Psoas muscle (tissue), 8 donors: ENCODE results near the gene MYCL. TPM values are rescaled to one million over a fixed set of nuclear protein-coding genes. Genes with fewer than 3 reads are reported as not detected.

ENCODE experiments used
- ATAC-seq, 4 donors: fragments of 200-7000 bp; cut with Tn5 transposase; one replicate each; pipeline ENCODE4 v1.9.1; 2020; ENCODE audit warnings: moderate library complexity in 3 of 4, mild to moderate bottlenecking in 2 of 4
- DNase-seq, 2 donors: peaks; one replicate each; pipeline ENCODE4 v3.0.0-alpha.2; 2020
- H3K27ac ChIP-seq: fragments of 200-600 bp; one replicate; pipeline ENCODE4 v1.8.0; 2022
- H3K27me3 ChIP-seq, 3 donors: fragments of 200-600 bp in 1 of 3; one replicate each; pipeline versions ENCODE4 v1.6.1 to v1.8.0; 2013 to 2022; ENCODE audit warnings: low read length in 2 of 3, mild to moderate bottlenecking in 2 of 3, moderate library complexity in 1 of 3; ENCODE audit not compliant: insufficient read depth in 3 of 3
- H3K36me3 ChIP-seq, 2 donors: fragments of 200-600 bp in 1 of 2; one replicate each; pipeline versions ENCODE4 v1.6.1 to v1.8.0; 2013 to 2022; ENCODE audit warnings: low read depth in 1 of 2, mild to moderate bottlenecking in 1 of 2, moderate library complexity in 1 of 2; ENCODE audit not compliant: insufficient read depth in 1 of 2
- H3K4me1 ChIP-seq: fragments of 200-600 bp; one replicate; pipeline ENCODE4 v1.8.0; 2022
- H3K4me3 ChIP-seq: fragments of 200-600 bp; one replicate; pipeline ENCODE4 v1.8.0; 2022; ENCODE audit warnings: mild to moderate bottlenecking
- H3K9me3 ChIP-seq: fragments of 200-600 bp; one replicate; pipeline ENCODE4 v1.8.0; 2022
- WGBS, 3 donors: extraction: QIAGEN DNeasy Blood & Tissue Kit; methylation state at CpG; one replicate each; pipeline versions ENCODE4 v1.1.6 to v1.1.7; 2013; 5-methylcytosine and 5-hydroxymethylcytosine counted together
- intact Hi-C, 2 donors: fragments of 100-400 bp; cut with DNase I; formaldehyde crosslinking; loops; one replicate each; pipeline versions ENCODE4 v1.11.0 to v1.14.2; 2022
- polyA plus RNA-seq, 3 donors: library from polyadenylated mRNA; stranded (reverse); fragments of 200-250 nt; gene quantifications; one replicate each; pipeline ENCODE4 v1.2.3, GENCODE V29; 2013
- total RNA-seq, 4 donors: library from RNA; stranded (reverse); fragmentation: NEBNext Ultra II Directional in 2 of 4; extraction: Animal tissue kit (Norgen Biotek cat#: 25700) in 2 of 4; gene quantifications; one replicate each; pipeline versions ENCODE4 v1.2.1 to v1.2.4, GENCODE V29; 2021 to 2023
- TF ChIP-seq, protein P1 (sequence below): fragments of 200-600 bp; IDR thresholded peaks from one replicate; pipeline ENCODE4 v1.8.0; 2022; ENCODE audit warnings: antibody characterized with exemption
- donor health status: healthy with polysubstance abuse.
- donor health status: DM: no; HTN: no; CAD: no; lungs with moderate emphysema.
- donor health status: Bipolar disorder and iron deficiency.
- donor health status: healthy.
- donor health status: DM: yes; HTN: yes; CAD: no.
- donor health status: DM: no; HTN: no; CAD: no.
- donor health status: DM: no; HTN: no; CAD: no.
- donor health status: DM: yes; HTN: yes; CAD: no.

The MYCL gene
- total and polyA plus RNA-seq, 7 donors: 0.10 to 1.7 (median 0.20) TPM

DNA sequence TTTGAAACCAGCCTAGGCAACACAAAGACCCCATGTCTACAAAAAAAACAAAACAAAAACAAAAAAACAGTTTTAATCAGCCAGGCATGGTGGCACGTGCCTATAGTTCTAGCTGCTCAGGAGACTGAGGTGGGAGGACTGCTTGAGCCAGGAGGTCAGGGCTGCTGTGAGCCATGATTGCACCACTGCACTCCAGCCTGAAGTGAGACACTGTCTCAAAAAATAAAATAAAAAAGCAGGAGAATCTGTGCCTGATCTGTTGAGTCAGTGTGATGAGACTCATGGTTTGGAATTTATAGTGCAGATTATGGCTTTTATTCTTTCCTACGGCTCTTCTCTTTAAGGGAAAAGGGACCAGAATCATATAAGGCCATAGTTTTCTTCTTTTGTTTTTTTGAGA is 35.0 kb downstream of the MYCL start:
- H3K36me3 ChIP-seq: no peaks in the 10 kb centered on the region
- no peak overlapping the region for H3K27ac ChIP-seq
- ATAC-seq (no peak), DNase-seq (no peak)
- intact Hi-C loops: no loop called here
- no peaks in the 10 kb centered on the region for H3K27me3 ChIP-seq
- H3K4me3 ChIP-seq: no peak overlapping the region
- H3K4me1 ChIP-seq: no peaks in the 10 kb centered on the region
- TF ChIP-seq, protein P1, sequence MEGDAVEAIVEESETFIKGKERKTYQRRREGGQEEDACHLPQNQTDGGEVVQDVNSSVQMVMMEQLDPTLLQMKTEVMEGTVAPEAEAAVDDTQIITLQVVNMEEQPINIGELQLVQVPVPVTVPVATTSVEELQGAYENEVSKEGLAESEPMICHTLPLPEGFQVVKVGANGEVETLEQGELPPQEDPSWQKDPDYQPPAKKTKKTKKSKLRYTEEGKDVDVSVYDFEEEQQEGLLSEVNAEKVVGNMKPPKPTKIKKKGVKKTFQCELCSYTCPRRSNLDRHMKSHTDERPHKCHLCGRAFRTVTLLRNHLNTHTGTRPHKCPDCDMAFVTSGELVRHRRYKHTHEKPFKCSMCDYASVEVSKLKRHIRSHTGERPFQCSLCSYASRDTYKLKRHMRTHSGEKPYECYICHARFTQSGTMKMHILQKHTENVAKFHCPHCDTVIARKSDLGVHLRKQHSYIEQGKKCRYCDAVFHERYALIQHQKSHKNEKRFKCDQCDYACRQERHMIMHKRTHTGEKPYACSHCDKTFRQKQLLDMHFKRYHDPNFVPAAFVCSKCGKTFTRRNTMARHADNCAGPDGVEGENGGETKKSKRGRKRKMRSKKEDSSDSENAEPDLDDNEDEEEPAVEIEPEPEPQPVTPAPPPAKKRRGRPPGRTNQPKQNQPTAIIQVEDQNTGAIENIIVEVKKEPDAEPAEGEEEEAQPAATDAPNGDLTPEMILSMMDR: no peak
- WGBS, 3 donors: 91 to 98% (median 97%) methylated on average over 2 of the region's 2 CpGs
- no peaks in the 10 kb centered on the region for H3K9me3 ChIP-seq

DNA sequence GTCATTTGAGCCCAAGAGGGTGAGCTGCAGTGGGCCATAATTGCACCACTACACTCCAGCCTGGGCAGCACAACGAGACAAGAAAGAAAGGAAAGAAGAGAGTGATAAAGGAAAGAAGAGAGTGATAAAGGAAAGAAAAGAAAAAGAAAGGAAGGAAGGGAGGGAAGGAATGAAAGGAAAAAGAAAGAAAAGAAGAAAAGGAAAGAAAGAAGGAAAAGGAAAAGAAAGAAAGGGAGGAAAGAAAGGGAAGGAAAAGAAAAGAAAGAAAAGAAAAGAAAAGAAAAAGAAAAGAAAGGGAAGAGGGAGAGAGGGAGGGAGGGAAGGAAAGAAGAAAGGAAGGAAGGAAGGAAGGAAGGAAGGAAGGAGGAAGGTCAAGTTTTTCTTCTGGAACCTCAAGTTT is 36.0 kb downstream of the MYCL start:
- H3K9me3 ChIP-seq: no peaks in the 10 kb centered on the region
- TF ChIP-seq, protein P1: no peak
- H3K27me3 ChIP-seq: no peaks in the 10 kb centered on the region
- no peak for ATAC-seq
- no peaks in the 10 kb centered on the region for H3K36me3 ChIP-seq
- no peak overlapping the region for H3K27ac ChIP-seq
- intact Hi-C loops: no loop called here
- no peak for DNase-seq
- 74 to 92% (median 89%) methylated on average over 1 of the region's 1 CpG for WGBS, 3 donors
- H3K4me1 ChIP-seq: no peaks in the 10 kb centered on the region
- no peak overlapping the region for H3K4me3 ChIP-seq

DNA sequence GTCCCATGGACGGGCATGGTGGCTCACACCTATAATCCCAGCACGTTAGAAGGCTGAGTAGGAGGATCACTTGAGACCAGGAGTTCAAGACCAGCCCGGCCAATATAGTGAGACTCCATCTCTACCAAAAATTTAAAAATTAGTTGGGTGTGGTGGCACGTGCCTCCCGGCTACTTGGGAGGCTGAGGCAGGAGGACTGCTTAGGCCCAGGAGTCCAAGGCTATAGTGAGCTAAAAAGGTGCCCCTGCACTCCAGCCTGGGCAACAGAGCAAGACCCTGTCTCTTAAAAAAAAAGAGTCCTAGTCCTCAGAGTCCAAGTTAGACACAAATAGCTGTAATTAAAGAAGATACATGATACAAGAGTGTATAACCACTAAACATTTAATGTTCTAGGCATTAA is 38.5 kb downstream of the MYCL start:
- Histone ChIP-seq H3K27me3 (no peaks in the 10 kb centered on the region), H3K27ac (no peak overlapping the region), H3K9me3 (no peaks in the 10 kb centered on the region), H3K4me1 (no peaks in the 10 kb centered on the region), H3K4me3 (no peak overlapping the region), H3K36me3 (no peaks in the 10 kb centered on the region)
- intact Hi-C loops: no loop called here
- 93 to 96% (median 94%) methylated on average over 5 of the region's 5 CpGs for WGBS, 3 donors
- TF ChIP-seq, protein P1: no peak
- DNase-seq: no peak
- no peak for ATAC-seq

DNA sequence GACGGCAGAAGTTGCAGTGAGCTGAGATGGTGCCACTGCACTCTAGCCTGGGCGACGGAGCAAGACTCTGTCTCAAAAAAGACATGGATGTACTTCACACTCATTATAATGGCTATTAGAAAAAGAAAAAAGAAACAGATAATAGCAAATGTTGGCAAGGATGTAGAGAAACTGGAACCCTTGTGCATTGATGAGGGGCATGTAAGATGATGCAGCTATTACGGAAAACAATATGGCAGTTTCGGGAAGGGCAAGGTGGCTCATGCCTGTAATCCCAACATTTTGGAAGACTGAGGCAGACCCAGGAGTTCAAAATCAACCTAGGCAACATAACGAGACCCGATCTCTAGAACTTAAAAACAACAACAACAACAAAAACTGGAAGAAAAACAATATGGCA is 40.7 kb downstream of the MYCL start:
- no peaks in the 10 kb centered on the region for H3K9me3 ChIP-seq
- intact Hi-C loops: no loop called here
- DNase-seq (no peak), ATAC-seq (no peak)
- H3K4me3 ChIP-seq: no peak overlapping the region
- no peak overlapping the region for H3K27ac ChIP-seq
- H3K36me3 ChIP-seq: peaks cover 0 to 12% of the 10 kb centered on the region in 2 donors
- H3K4me1 ChIP-seq: no peaks in the 10 kb centered on the region
- TF ChIP-seq, protein P1: no peak
- H3K27me3 ChIP-seq: no peaks in the 10 kb centered on the region
- 94 to 99% (median 98%) methylated on average over 7 of the region's 7 CpGs for WGBS, 3 donors
